SH-SY5Y (cell line): ENCODE results near the gene POLA1.

Source experiments
- GATA2 ChIP-seq: IDR thresholded peaks from 2 replicates; pipeline ENCODE4 v1.6.1; 2011; ENCODE audit warnings: mild to moderate bottlenecking, low read depth, low read length
- GATA3 ChIP-seq: IDR thresholded peaks from 2 replicates; pipeline ENCODE4 v1.6.1; 2011; ENCODE audit warnings: low read depth, mild to moderate bottlenecking, low read length, moderate library complexity

DNA sequence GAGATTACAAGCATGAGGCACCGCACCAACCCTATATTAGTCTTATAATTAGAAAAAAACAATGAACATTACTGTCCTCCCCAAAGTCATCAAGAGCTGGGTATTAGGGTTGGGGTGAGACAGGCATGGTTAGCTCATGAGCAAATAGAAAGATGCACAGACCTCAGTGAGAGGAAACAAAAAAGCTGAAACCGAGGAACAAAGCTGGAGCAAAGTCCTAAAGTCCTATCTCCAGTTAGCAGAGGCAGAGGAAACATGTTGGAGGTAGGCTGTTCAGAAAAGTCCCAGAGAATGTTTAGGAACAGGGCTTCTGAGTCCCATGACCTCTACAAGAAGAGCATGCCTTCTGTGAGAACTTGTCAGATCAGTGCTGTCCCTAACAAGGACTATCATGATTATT lies 41.9 kb upstream of the POLA1 start:
- TF ChIP-seq GATA2 (no peak), GATA3 (no peak)
